Gastrocnemius medialis (tissue), 4 donors: ENCODE measurements around the gene HMCN1.

ENCODE experiments used
- CTCF ChIP-seq, 5 experiments: fragments of 450-650 bp in 3 of 5; fragments of 200-600 bp in 2 of 5; sonication (generic) in 2 of 5; IDR thresholded peaks in 4 of 5; conservative IDR thresholded peaks in 1 of 5; 1 replicate in 4 of 5; 2 replicates in 1 of 5; pipeline ENCODE4 v1.5.1; 2016 to 2019; ENCODE audit warnings: antibody characterized with exemption in 5 of 5, mild to moderate bottlenecking in 3 of 5, moderate library complexity in 3 of 5
- POLR2A ChIP-seq, 2 donors: fragments of 450-650 bp; IDR thresholded peaks; one replicate each; pipeline ENCODE4 v1.6.1; 2017; ENCODE audit warnings: antibody characterized with exemption in 2 of 2, mild to moderate bottlenecking in 2 of 2, moderate library complexity in 2 of 2

- TF ChIP-seq CTCF (IDR thresholded peaks at IDR 0.05 in 4 of 5, conservative IDR thresholded peaks at IDR 0.05 in 1 of 5) (no peak), POLR2A (IDR thresholded peaks at IDR 0.05) (no peak)
Observed at GRCh38 chr1:185701650-185702049, 32.5 kb upstream of the HMCN1 start.
